Ectodermal cell (in vitro differentiated cells): Measurements from ENCODE around the gene NUCB2.
A peak's percentile ranks its signal among the peaks of the same experiment; 100 is the strongest.
"Not testable (repeated sequence)": the region's sequence is repeated elsewhere in the genome, so short reads cannot be mapped to it uniquely, and the experiment has no call there.

Source experiments
- H3K27ac ChIP-seq: 2 replicates; pipeline ENCODE4 v1.7.0; 2013; ENCODE audit warnings: mild to moderate bottlenecking, low read depth, low read length; ENCODE audit not compliant: insufficient read depth, poor library complexity, severe bottlenecking
- H3K27me3 ChIP-seq: 2 replicates; pipeline ENCODE4 v1.7.0; 2013; ENCODE audit warnings: mild to moderate bottlenecking, low read length; ENCODE audit not compliant: insufficient read depth, control insufficient read depth, poor library complexity, severe bottlenecking
- H3K36me3 ChIP-seq: one replicate; pipeline ENCODE4 v1.7.0; 2013; ENCODE audit warnings: low read length; ENCODE audit not compliant: control insufficient read depth, insufficient read depth
- H3K4me1 ChIP-seq: one replicate; pipeline ENCODE4 v1.7.0; 2013; ENCODE audit warnings: low read length; ENCODE audit not compliant: control insufficient read depth, insufficient read depth
- H3K4me3 ChIP-seq: 2 replicates; pipeline ENCODE4 v1.7.0; 2013; ENCODE audit warnings: low read depth, low read length, control low read depth; ENCODE audit not compliant: insufficient read depth
- H3K9me3 ChIP-seq: 2 replicates; pipeline ENCODE4 v1.7.0; 2013; ENCODE audit warnings: mild to moderate bottlenecking, low read length, moderate library complexity; ENCODE audit not compliant: control insufficient read depth
- whole genome bisulfite sequencing, 2 experiments: methylation state at CpG; one replicate each; pipeline ENCODE4 v1.1.7; 2013; ENCODE audit warnings: missing lambda C conversion rate in 2 of 2; 5-methylcytosine and 5-hydroxymethylcytosine counted together

The NUCB2 gene

DNA sequence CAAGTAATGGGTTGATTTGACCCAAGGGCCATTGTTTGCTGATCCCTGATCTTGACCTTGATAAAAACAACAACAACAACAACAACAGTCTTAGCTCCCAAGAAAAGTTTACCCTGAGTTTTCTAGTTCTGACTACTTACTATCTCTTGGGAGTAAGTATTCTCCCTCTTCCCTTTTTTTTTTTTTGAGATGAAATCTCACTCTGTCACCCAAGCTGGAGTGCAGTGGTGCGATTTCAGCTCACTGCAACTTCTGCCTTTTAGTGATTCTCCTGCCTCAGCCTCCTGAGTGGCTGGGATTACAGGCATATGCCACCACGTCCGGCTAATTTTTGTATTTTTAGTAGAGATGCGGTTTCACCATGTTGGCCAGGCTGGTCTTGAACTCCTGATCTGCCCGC is 8.0 kb upstream of the NUCB2 start:
- H3K9me3 ChIP-seq, H3K4me3 ChIP-seq, H3K4me1 ChIP-seq, H3K27me3 ChIP-seq, H3K36me3 ChIP-seq, H3K27ac ChIP-seq: not testable (repeated sequence)
- WGBS, 2 experiments: 89 to 91% methylated on average over 5 of the region's 5 CpGs

DNA sequence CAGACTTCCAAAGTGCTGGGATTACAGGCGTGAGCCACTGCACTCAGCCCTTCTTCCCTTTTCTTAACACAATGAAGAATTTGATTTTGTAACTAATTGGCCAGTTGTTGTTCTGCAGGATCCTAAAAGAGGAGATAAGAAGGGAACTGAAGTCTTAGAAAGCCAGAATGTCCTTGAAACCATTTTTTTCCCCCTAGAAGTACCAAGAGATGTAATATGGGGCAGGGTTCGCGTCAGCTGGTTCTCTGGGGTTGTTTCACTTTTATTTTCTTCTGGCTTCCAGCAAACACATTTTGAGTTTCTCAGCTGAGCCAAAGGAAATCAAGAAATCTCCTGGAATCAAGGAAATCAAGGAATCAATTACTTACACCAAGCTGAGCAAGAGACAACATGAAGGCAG is 7.6 kb upstream of the NUCB2 start:
- H3K4me1 ChIP-seq: peaks cover 5% of the 10 kb centered on the region
- 94 to 96% methylated on average over 3 of the region's 3 CpGs for WGBS, 2 experiments

DNA sequence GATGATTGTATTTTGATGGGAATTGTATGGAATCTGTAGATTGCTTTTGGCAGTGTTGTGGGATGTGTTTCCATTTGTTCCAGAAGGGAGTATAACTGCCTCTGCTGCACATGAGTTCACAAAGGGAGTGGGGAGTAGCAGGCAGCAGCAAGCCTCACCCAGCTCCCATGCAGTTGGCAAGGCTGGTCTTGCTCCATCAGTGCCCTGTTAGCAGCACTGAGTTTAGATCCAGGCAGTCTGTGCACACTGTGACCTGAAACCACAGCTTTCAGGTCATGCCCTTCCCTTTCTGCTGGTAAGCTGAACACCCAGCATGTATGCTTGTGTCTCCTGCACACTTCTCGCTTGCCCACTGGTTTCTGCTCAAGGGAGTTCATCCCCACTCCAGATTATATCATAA is 3.7 kb upstream of the NUCB2 start:
- H3K27me3 ChIP-seq: peaks cover 8% of the 10 kb centered on the region
- no peaks in the 10 kb centered on the region for H3K9me3 ChIP-seq
- H3K4me3 ChIP-seq: no peak overlapping the region
- H3K4me1 ChIP-seq: peaks cover 7% of the 10 kb centered on the region
- H3K27ac ChIP-seq: no peak overlapping the region
- H3K36me3 ChIP-seq: no peaks in the 10 kb centered on the region
- WGBS, 2 experiments: 94 to 100% methylated on average over 1 of the region's 1 CpG

More for the DNA sequence above, 7.6 kb upstream of the NUCB2 start:
- Histone ChIP-seq H3K9me3 (no peaks in the 10 kb centered on the region), H3K27ac (no peak overlapping the region), H3K36me3 (no peaks in the 10 kb centered on the region), H3K27me3 (no peaks in the 10 kb centered on the region), H3K4me3 (no peak overlapping the region)

DNA sequence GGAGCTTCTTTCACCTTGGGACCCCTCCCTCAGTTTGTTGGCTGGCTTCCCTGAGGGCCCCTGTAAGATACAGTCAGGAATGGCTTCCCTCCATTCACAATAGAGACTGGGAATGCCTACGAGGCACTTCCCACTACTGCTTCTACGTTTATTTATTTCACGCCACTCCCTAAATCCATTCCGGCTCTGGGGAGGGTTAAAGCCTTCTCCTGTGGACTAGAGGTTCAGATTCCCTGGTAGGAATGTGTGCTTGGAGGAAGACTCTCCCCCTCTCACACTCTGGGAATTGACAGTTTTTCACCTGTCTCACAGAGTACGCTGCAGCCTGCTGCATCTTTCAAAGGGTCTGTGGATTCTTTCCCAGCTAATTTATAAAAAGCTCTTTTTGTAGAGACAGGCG is 3.3 kb upstream of the NUCB2 start:
- no peaks in the 10 kb centered on the region for H3K9me3 ChIP-seq
- H3K4me3 ChIP-seq: no peak overlapping the region
- 80 to 91% methylated on average over 4 to 6 of the region's 6 CpGs for WGBS, 2 experiments
- no peaks in the 10 kb centered on the region for H3K36me3 ChIP-seq
- H3K4me1 ChIP-seq: peaks cover 7% of the 10 kb centered on the region
- peaks cover 8% of the 10 kb centered on the region for H3K27me3 ChIP-seq
- no peak overlapping the region for H3K27ac ChIP-seq

DNA sequence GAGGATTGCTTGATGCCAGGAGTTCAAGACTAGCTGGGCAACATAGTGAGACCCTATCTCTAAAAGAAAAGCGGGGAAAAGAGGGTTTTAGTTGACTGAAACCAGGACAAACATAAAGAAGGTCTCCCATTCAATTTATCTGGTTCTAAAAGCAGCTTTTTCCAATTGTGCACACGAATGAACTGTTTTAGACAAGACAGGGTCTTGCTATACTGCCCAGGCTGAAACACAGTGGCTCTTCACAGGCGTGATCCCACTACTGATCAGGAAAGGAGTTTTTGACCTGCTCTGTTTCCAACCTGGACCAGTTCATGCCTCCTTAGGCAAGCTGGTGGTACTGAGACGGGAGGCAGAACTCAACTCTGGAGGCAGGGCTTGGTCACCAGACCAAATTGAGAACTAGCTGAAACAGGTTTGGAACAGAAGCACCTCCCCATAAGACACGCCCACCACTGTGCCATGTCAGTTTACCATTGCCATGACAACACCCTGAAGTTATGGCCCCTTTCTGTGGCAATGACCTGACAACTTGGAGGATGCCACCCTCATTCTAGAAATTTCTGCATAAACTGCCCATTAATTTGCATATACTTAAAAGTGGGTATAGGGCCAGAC is 2.8 kb upstream of the NUCB2 start:
- Histone ChIP-seq H3K9me3 (no peaks in the 10 kb centered on the region), H3K36me3 (no peaks in the 10 kb centered on the region), H3K27me3 (peaks cover 8% of the 10 kb centered on the region), H3K4me1 (peaks cover 7% of the 10 kb centered on the region), H3K27ac (no peak overlapping the region), H3K4me3 (no peak overlapping the region)
- WGBS, 2 experiments: 89 to 92% methylated on average over 5 of the region's 5 CpGs

DNA sequence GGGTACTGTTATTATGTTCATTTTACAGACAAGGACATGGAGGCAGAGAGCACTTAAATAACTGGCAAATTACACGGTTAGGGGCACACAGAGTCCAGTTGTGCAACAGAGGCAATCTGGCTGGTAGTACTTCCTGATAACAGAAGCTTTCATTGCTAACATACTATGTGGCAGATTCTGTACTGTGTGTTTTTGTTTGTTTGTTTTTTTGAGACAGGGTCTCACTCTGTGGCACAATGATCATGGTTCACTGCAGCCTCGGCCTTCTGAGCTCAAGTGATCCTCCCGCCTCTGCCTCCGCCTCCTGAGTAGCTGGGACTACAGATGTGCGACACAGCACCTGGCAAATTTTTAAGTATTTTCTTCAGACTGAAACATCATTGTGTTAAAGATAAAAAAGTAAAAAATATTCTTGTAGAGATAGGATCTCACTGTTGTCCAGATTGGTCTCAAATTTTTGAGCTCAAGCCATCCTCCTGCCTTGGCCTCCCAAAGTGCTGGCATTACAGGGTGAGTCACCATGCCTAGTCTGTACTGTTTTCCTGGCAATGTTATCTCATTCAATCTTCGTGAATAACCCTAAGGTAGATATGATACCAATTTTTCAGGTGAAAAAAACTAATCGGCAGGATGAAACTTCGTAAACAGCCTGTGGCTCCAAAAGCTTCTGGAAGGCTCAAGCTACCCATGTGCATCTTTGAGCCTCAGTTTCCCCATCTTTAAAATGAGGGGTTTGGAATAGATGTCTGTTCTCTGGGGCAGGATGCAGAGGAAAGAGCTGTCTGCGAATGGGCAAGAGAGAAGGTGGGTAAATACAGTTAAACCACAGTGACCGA is 921 bp upstream of the NUCB2 start:
- Histone ChIP-seq H3K9me3 (no peaks in the 10 kb centered on the region), H3K27me3 (peaks cover 8% of the 10 kb centered on the region), H3K36me3 (no peaks in the 10 kb centered on the region), H3K4me3 (peak overlapping the region; percentile 59), H3K27ac (no peak overlapping the region), H3K4me1 (peaks cover 7% of the 10 kb centered on the region)
- WGBS, 2 experiments: 81% methylated on average over 10 of the region's 10 CpGs

DNA sequence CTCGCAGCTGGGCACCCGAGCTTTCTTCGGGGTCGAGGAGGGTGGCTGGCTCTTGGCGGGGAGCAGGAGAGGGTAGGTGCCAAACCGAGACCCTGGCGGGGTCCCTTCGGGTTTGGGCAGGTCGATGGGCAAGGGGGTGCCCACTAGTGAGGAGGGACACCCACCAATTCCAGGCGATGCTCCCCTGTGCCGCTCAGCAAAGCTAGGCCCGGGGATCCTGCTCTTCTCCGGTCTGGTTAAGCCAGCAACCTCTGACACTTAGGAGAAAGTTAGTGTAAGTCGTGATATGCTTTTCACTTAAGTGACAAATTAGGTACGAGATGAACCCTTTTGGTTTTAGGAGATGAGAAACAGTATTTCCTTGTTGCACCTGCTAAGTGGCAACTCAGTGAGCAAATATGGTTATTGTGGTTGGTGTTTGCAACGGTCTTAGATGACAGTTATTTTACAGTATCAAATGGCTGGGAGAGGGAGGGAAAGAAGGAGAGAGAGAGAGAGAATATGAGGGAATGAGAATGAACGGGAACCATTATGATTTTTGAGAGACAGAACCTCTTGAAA is 565 bp downstream of the NUCB2 start:
- Histone ChIP-seq H3K36me3 (no peaks in the 10 kb centered on the region), H3K4me3 (peak overlapping the region; percentile 59), H3K9me3 (no peaks in the 10 kb centered on the region), H3K4me1 (peaks cover 7% of the 10 kb centered on the region), H3K27me3 (peaks cover 8% of the 10 kb centered on the region), H3K27ac (no peak overlapping the region)
- 7 to 8% methylated on average over 17 of the region's 17 CpGs for WGBS, 2 experiments

DNA sequence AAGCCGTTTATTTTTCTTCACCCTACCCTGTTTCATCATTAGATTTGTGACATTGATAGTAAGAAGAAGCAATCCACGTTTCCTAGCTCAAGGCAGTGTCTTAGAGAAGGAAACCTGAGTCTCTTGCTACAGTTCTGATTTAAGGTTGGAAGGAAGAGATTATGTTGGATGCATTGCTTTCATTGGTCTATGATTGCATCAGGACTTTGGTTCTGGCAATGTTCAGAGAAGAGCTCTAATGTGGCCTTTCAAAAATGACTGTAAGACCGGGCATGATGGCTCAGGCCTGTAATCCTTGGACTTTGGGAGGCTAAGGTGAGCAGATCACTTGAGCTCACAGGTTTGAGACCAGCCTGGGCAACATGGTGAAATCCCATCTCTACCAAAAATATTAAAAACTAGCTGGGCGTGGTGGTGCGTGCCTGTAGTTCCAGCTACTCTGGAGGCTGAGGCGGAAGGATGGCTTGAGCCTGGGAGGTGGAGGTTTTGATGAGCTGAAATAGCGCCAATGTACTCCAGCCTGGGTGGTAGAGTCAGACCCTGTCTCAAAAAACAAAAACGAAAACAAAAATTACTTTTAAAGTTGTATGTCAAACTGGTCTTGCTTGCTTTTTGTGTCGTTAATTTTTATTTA is 4.1 kb downstream of the NUCB2 start:
- Histone ChIP-seq H3K27me3 (peaks cover 8% of the 10 kb centered on the region), H3K27ac (no peak overlapping the region), H3K36me3 (no peaks in the 10 kb centered on the region), H3K9me3 (no peaks in the 10 kb centered on the region), H3K4me3 (no peak overlapping the region), H3K4me1 (peaks cover 3% of the 10 kb centered on the region)
- WGBS, 2 experiments: 93 to 96% methylated on average over 7 to 8 of the region's 9 CpGs

DNA sequence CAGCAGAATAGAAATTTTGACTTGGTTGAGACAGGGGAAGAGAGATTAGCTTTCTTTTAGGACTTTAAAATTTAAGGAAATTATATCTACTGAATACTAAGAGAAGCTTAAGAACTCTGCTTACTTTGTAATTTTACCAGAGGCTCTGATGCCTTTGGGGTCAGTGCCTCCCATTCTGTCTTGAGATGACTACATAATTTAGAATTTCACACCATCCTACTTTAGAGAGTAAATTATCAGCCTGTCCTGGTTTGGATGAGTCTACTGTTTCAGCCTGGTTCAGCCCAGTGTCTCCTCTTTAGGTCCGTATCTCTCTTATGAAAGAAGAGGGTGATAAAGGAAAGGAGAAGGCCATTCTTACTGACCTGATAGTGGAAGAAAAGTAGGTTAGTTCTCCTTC is 9.8 kb downstream of the NUCB2 start:
- H3K4me3 ChIP-seq: no peak overlapping the region
- no peaks in the 10 kb centered on the region for H3K4me1 ChIP-seq
- 82 to 94% methylated on average over 1 of the region's 1 CpG for WGBS, 2 experiments
- no peak overlapping the region for H3K27ac ChIP-seq
- no peaks in the 10 kb centered on the region for H3K27me3 ChIP-seq
- H3K36me3 ChIP-seq: no peaks in the 10 kb centered on the region
- no peaks in the 10 kb centered on the region for H3K9me3 ChIP-seq

DNA sequence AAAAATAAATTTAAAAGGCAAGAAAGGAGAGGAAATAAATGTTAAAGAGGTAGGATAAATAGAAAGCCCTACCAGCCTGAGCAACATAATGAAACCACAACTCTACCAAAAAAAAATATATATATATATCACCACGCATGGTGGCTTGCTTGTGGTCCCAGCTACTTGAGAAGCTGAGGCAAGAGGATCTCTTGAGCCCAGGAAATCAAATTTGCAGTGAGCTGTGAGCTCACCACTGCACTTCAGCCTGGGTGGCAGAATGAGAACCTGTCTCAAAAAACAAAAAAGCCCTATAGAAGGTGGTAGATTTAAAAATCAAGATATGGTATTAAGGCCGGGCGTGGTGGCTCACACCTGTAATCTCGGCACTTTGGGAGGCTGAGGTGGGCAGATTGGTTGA is 10.5 kb downstream of the NUCB2 start:
- Histone ChIP-seq H3K9me3 (no peaks in the 10 kb centered on the region), H3K27ac (no peak overlapping the region), H3K36me3 (no peaks in the 10 kb centered on the region), H3K4me3 (no peak overlapping the region), H3K4me1 (no peaks in the 10 kb centered on the region), H3K27me3 (no peaks in the 10 kb centered on the region)
- 88 to 96% methylated on average over 4 of the region's 4 CpGs for WGBS, 2 experiments
